Erythroblast (primary cell): ENCODE data around the gene CD58.

ENCODE experiments used
- GATA1 ChIP-seq: IDR thresholded peaks from 2 replicates; pipeline ENCODE4 v1.6.1; 2011; ENCODE audit warnings: low read depth, mild to moderate bottlenecking, control low read depth, low read length, moderate library complexity
- POLR2A ChIP-seq: IDR thresholded peaks from 2 replicates; pipeline ENCODE4 v1.6.1; 2011; ENCODE audit warnings: mild to moderate bottlenecking, low read length

DNA sequence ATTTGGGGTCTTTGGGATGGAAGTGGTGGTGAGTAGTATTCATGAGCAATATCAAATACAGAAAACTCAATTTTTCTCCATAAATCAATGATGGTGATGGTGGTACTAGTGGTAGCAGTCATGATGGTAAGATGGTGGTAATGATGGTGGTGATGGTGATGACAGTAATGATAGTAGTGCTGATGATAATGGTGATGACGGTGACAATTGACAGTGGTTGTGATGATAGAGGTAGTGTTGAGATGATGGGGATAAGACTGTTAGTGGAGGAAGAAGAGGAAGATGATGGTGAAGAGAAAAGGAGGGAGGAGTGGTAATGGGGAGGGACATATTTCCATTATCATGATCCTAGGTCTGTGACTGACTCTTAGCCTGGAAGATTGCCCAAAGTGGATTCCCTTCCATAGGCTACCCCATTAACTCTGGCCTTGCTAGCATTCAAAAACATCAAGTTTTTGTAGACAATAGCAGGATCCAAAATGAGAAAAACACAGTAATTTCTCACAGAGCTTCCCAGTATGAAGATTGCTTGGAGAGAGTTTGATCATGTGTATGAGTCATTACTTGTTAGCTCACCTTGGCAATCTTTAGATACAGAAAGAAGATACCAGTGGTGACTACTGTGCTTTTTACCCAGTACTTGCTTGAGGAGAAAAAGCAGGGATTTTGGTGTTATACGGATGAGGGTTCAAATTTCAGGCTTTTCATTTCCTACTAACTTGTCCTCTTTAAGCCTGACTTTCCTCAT, 103.8 kb downstream of the CD58 start:
- no peak for TF ChIP-seq POLR2A
- no peak for TF ChIP-seq GATA1
